ENCODE results near the gene RUNX2. TPM values are rescaled to one million over a fixed set of nuclear protein-coding genes. Genes with fewer than 3 reads are reported as not detected.

Gene RUNX2
- total RNA-seq, 1 donor from 2014 or later, result 26.1 TPM

DNA sequence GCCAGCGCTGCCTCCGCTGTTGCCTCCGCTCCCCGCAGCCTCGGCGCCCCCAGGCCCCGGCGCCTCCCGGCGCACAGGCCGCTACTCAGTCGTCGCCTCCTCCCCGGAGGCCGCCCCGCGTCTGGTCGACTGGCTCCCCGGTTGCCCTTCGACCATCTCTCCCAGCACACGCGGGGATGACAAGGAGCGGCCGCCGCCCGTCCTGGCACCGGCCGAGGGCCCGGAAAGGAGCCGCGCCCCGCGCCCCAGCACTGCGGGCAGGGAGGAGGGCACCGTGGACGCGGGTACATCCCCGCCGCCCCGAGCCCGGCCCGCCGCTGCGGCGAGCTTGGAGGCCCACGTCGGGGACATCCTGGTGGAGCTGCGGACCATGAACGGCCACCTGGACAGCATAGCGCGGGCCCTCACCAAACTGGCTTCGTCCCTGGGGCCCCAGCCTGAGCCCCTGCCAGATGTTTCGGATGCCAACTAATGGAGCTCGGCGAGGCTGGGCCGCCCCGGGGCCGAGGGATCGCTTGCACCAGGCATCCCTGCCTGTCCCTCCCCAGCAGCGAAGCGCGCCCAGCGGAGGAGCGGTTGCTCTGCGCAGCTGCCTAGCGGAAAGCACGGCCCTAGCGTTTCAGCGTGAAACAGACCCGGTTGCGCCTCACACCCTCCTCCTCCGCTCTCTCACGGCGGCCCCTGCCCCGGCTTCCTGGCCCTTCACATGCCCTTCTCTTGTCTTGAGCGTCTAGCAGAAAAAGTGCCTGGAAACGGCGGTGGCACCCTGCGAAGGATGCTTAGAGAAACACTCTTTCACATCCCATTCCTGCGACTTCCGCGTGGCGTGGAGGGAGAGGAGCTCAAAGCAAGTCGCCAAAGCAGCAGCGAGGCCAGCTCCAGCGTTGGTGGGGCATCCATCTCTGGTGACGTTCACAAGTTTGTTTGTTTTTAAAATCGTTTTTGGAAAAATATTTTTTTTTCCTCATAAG lies 335.4 kb downstream of the RUNX2 start:
- H3K4me1 Mint-ChIP-seq (ENCODE audit: low read depth, unreplicated experiment), result peaks cover 22% of the 10 kb centered on the region
- H3K27me3 Mint-ChIP-seq (ENCODE audit: low read depth, unreplicated experiment), result peaks cover 12% of the 10 kb centered on the region
- Histone ChIP-seq H2AFZ (ENCODE audit: low read depth, low read length) (peak overlapping the region; percentile 42), H4K20me1 (ENCODE audit: insufficient read depth, low read length) (no peaks in the 10 kb centered on the region), H3K79me2 (ENCODE audit: insufficient read depth, low read length) (no peaks in the 10 kb centered on the region), H3K4me1 (ENCODE audit: insufficient read depth, low read length) (peaks cover 28% of the 10 kb centered on the region), H3K4me2 (ENCODE audit: low read length) (peak overlapping the region; percentile 12), H3K27ac (ENCODE audit: low read depth, low read length) (peak overlapping the region; percentile 44), H3K36me3 (ENCODE audit: insufficient read depth, low read length) (no peaks in the 10 kb centered on the region), H3K4me3 (ENCODE audit: insufficient read depth, low read depth, low read length) (no peak overlapping the region), H3K27me3 (ENCODE audit: insufficient read depth, low read length) (no peaks in the 10 kb centered on the region), H3K9me3 (ENCODE audit: insufficient read depth, low read depth, low read length) (no peaks in the 10 kb centered on the region), H3K9ac (ENCODE audit: low read length) (peak overlapping the region; percentile 42)
- no peak for TF ChIP-seq EZH2 (IDR thresholded peaks at IDR 0.05; ENCODE audit: insufficient read depth, low read length)
- TF ChIP-seq, protein P1, sequence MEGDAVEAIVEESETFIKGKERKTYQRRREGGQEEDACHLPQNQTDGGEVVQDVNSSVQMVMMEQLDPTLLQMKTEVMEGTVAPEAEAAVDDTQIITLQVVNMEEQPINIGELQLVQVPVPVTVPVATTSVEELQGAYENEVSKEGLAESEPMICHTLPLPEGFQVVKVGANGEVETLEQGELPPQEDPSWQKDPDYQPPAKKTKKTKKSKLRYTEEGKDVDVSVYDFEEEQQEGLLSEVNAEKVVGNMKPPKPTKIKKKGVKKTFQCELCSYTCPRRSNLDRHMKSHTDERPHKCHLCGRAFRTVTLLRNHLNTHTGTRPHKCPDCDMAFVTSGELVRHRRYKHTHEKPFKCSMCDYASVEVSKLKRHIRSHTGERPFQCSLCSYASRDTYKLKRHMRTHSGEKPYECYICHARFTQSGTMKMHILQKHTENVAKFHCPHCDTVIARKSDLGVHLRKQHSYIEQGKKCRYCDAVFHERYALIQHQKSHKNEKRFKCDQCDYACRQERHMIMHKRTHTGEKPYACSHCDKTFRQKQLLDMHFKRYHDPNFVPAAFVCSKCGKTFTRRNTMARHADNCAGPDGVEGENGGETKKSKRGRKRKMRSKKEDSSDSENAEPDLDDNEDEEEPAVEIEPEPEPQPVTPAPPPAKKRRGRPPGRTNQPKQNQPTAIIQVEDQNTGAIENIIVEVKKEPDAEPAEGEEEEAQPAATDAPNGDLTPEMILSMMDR (IDR thresholded peaks at IDR 0.05; ENCODE audit: insufficient read depth, low read depth, low read length), result no peak
- DNase-seq (ENCODE audit: low read depth), result peak; percentile 31
- no peak overlapping the region for H3K27ac Mint-ChIP-seq (ENCODE audit: unreplicated experiment)
- H3K9me3 Mint-ChIP-seq (ENCODE audit: unreplicated experiment), result peaks cover 12% of the 10 kb centered on the region
- FAIRE-seq, result no peak
- peaks cover 19% of the 10 kb centered on the region for H3K36me3 Mint-ChIP-seq (ENCODE audit: low read depth, unreplicated experiment)
- H3K4me3 Mint-ChIP-seq (ENCODE audit: unreplicated experiment), result no peak overlapping the region

GRCh38 chr6:45664707-45665106 lies 336.6 kb downstream of the RUNX2 start:
- H3K27me3 Mint-ChIP-seq (ENCODE audit: low read depth, unreplicated experiment), result peaks cover 12% of the 10 kb centered on the region

More at GRCh38 chr6:45664707-45665106, 336.6 kb downstream of the RUNX2 start:
- Histone ChIP-seq H3K4me1 (ENCODE audit: insufficient read depth, low read length) (peaks cover 28% of the 10 kb centered on the region), H3K27me3 (ENCODE audit: insufficient read depth, low read length) (no peaks in the 10 kb centered on the region), H3K9me3 (ENCODE audit: insufficient read depth, low read depth, low read length) (no peaks in the 10 kb centered on the region), H3K27ac (ENCODE audit: low read depth, low read length) (peak overlapping the region; percentile 15), H3K36me3 (ENCODE audit: insufficient read depth, low read length) (no peaks in the 10 kb centered on the region), H3K79me2 (ENCODE audit: insufficient read depth, low read length) (no peaks in the 10 kb centered on the region), H2AFZ (ENCODE audit: low read depth, low read length) (no peak overlapping the region), H3K4me3 (ENCODE audit: insufficient read depth, low read depth, low read length) (no peak overlapping the region), H4K20me1 (ENCODE audit: insufficient read depth, low read length) (no peaks in the 10 kb centered on the region), H3K9ac (ENCODE audit: low read length) (no peak overlapping the region), H3K4me2 (ENCODE audit: low read length) (no peak overlapping the region)
- Mint-ChIP-seq H3K4me3 (ENCODE audit: unreplicated experiment) (no peak overlapping the region), H3K36me3 (ENCODE audit: low read depth, unreplicated experiment) (peaks cover 19% of the 10 kb centered on the region), H3K27ac (ENCODE audit: unreplicated experiment) (no peak overlapping the region), H3K4me1 (ENCODE audit: low read depth, unreplicated experiment) (peaks cover 13% of the 10 kb centered on the region), H3K9me3 (ENCODE audit: unreplicated experiment) (peaks cover 12% of the 10 kb centered on the region)
- FAIRE-seq (no peak), DNase-seq (ENCODE audit: low read depth) (no peak)
- TF ChIP-seq, protein P1 (IDR thresholded peaks at IDR 0.05; ENCODE audit: insufficient read depth, low read depth, low read length), result no peak
- TF ChIP-seq EZH2 (IDR thresholded peaks at IDR 0.05; ENCODE audit: insufficient read depth, low read length), result no peak
